Endothelial cell of umbilical vein (primary cell): ENCODE measurements around the gene CARMIL1. TPM values are rescaled to one million over a fixed set of nuclear protein-coding genes. Genes with fewer than 3 reads are reported as not detected.

ENCODE experiments used
- BruUV-seq: library from RNA; stranded (reverse); fragments of 400-500 nt; replicated peaks from 2 replicates; lab custom pipeline; 2021; lab: Mats Ljungman, UMichigan
- CTCF ChIA-PET: fragments of 300-600, 350-600 bp; sonication (Branson Sonifier 250); formaldehyde crosslinking; loops from one replicate; lab custom pipeline; 2021; ENCODE audit warnings: antibody characterized with exemption, inconsistent platforms; lab: Charles Lee
- POLR2A ChIA-PET: fragments of 300-600, 350-600 bp; sonication (Branson Sonifier 250); formaldehyde crosslinking; loops from one replicate; lab custom pipeline; 2021; ENCODE audit warnings: antibody characterized with exemption, inconsistent platforms; lab: Charles Lee
- DNase-seq: peaks from one replicate; pipeline ENCODE4 v3.0.0-alpha.2; 2011; ENCODE audit warnings: low read depth, low spot score
- FAIRE-seq: peaks from 2 replicates; lab custom pipeline; 2011; peaks lifted over from hg19 to GRCh38; lab: Jason Lieb, UNC
- H2AFZ ChIP-seq: 2 replicates; pipeline ENCODE4 v1.6.0; 2012; ENCODE audit warnings: low read depth, low read length, control low read depth, inconsistent platforms
- H3K27ac ChIP-seq: 2 replicates; pipeline ENCODE4 v1.5.1; 2011; ENCODE audit warnings: low read depth, mild to moderate bottlenecking, control low read depth, low read length, moderate library complexity; ENCODE audit not compliant: insufficient read depth
- H3K27me3 ChIP-seq, 2 experiments: 2 replicates each; pipeline versions ENCODE4 v1.6.0 to v1.6.1; 2011; ENCODE audit warnings: low read length in 2 of 2, mixed read lengths in 1 of 2; ENCODE audit not compliant: control insufficient read depth in 2 of 2, insufficient read depth in 2 of 2
- H3K36me3 ChIP-seq, 2 experiments: 2 replicates in 1 of 2; 3 replicates in 1 of 2; pipeline ENCODE4 v1.5.1; 2011; ENCODE audit warnings: low read length in 2 of 2, mild to moderate bottlenecking in 1 of 2, moderate library complexity in 1 of 2; ENCODE audit not compliant: control insufficient read depth in 2 of 2, insufficient read depth in 2 of 2; ENCODE audit errors: extremely low read depth in 1 of 2
- H3K4me1 ChIP-seq: 3 replicates; pipeline ENCODE4 v1.5.1; 2011; ENCODE audit warnings: mild to moderate bottlenecking, low read length; ENCODE audit not compliant: control insufficient read depth, insufficient read depth; ENCODE audit errors: extremely low read depth
- H3K4me2 ChIP-seq: 2 replicates; pipeline ENCODE4 v1.6.1; 2011; ENCODE audit warnings: low read length, control low read depth, mixed read lengths; ENCODE audit not compliant: insufficient read depth
- H3K4me3 ChIP-seq, 3 experiments: fragments of 200-600 bp in 1 of 3; sonication (generic), shearing (Covaris generic) in 1 of 3; replicated peaks in 1 of 3; 2 replicates each; pipeline ENCODE4 v1.5.1; 2011 to 2016; ENCODE audit warnings: control low read depth in 3 of 3, low read length in 3 of 3, mild to moderate bottlenecking in 2 of 3, inconsistent platforms in 1 of 3, low read depth in 1 of 3, moderate library complexity in 1 of 3; ENCODE audit not compliant: insufficient read depth in 1 of 3
- H3K79me2 ChIP-seq: 2 replicates; pipeline ENCODE4 v1.6.0; 2012; ENCODE audit warnings: low read length, inconsistent platforms; ENCODE audit not compliant: control insufficient read depth, insufficient read depth
- H3K9ac ChIP-seq: replicated peaks from 2 replicates; pipeline ENCODE3; 2011; ENCODE audit warnings: low read length, control low read depth; ENCODE audit not compliant: insufficient read depth; ENCODE audit errors: extremely low read depth
- H3K9me1 ChIP-seq: replicated peaks from 3 replicates; pipeline ENCODE4 v1.6.0; 2011; ENCODE audit warnings: mild to moderate bottlenecking, low read length; ENCODE audit not compliant: control insufficient read depth, insufficient read depth; ENCODE audit errors: extremely low read depth
- H3K9me3 ChIP-seq: replicated peaks from 2 replicates; pipeline ENCODE4 v1.5.1; 2012; ENCODE audit warnings: low read length, inconsistent platforms; ENCODE audit not compliant: control insufficient read depth, insufficient read depth
- H4K20me1 ChIP-seq: replicated peaks from 2 replicates; pipeline ENCODE3; 2011; ENCODE audit warnings: mild to moderate bottlenecking, low read length; ENCODE audit not compliant: control insufficient read depth, insufficient read depth; ENCODE audit errors: extremely low read depth
- CTCF ChIP-seq, 2 donors: IDR thresholded peaks; 1 replicate in 1 of 2; 2 replicates in 1 of 2; pipeline ENCODE4 v1.5.1; 2011; ENCODE audit warnings: low read length in 2 of 2, mild to moderate bottlenecking in 2 of 2, moderate library complexity in 2 of 2, control low read depth in 1 of 2, inconsistent platforms in 1 of 2, low read depth in 1 of 2; ENCODE audit not compliant: insufficient read depth in 1 of 2; ENCODE audit errors: extremely low read depth in 1 of 2
- EZH2 ChIP-seq: IDR thresholded peaks from 2 replicates; pipeline ENCODE4 v1.6.1; 2012; ENCODE audit warnings: borderline replicate concordance, low read depth, mild to moderate bottlenecking, moderate library complexity, low read length, inconsistent platforms; ENCODE audit not compliant: severe bottlenecking
- FOS ChIP-seq: IDR thresholded peaks from 2 replicates; pipeline ENCODE4 v1.6.1; 2011; ENCODE audit warnings: mild to moderate bottlenecking, low read length, moderate library complexity, borderline replicate concordance; ENCODE audit not compliant: insufficient read depth
- GATA2 ChIP-seq: IDR thresholded peaks from 2 replicates; pipeline ENCODE4 v1.7.0; 2011; ENCODE audit warnings: low read depth, mild to moderate bottlenecking, moderate library complexity, mixed read lengths, low read length; ENCODE audit not compliant: insufficient read length, insufficient read depth
- JUN ChIP-seq: IDR thresholded peaks from 2 replicates; pipeline ENCODE4 v1.6.1; 2011; ENCODE audit warnings: borderline replicate concordance, low read depth; ENCODE audit not compliant: insufficient read length, insufficient read depth
- MAX ChIP-seq: IDR thresholded peaks from 2 replicates; pipeline ENCODE4 v1.6.1; 2011; ENCODE audit not compliant: insufficient read depth, insufficient read length
- MYC ChIP-seq: IDR thresholded peaks from one replicate; pipeline ENCODE4 v1.6.1; 2011; ENCODE audit warnings: mild to moderate bottlenecking, low read depth, low read length
- POLR2A ChIP-seq: IDR thresholded peaks from 2 replicates; pipeline ENCODE4 v1.6.1; 2012; ENCODE audit warnings: low read depth, mild to moderate bottlenecking, control low read depth, low read length
- POLR2AphosphoS5 ChIP-seq: IDR thresholded peaks from 2 replicates; pipeline ENCODE4 v1.6.1; 2012; ENCODE audit warnings: low read depth, mild to moderate bottlenecking, control low read depth, low read length, moderate library complexity; ENCODE audit not compliant: insufficient read depth
- dilution Hi-C: fragments of 300-500 bp; cut with MboI; formaldehyde crosslinking; loops from one replicate; pipeline ENCODE4 v1.15.0; 2019; ENCODE audit warnings: low sequenced_read_pairs; ENCODE audit not compliant: extremely low pct_ligation_motif_present
- intact Hi-C: fragments of 100-400 bp; cut with micrococcal nuclease; formaldehyde crosslinking; loops from one replicate; pipeline ENCODE4 v1.10.0; 2022
- polyA plus RNA-seq, 4 experiments: library from polyadenylated mRNA; depleted of rRNA in 3 of 4; stranded (reverse) in 3 of 4; unstranded in 1 of 4; fragments of >200 nt; gene quantifications; 2 replicates each; pipeline versions ENCODE4 v1.2.1 to v1.2.3, GENCODE V29; 2011 to 2012; ENCODE audit warnings: missing spikeins in 1 of 4
- total RNA-seq: library from RNA; stranded (reverse); gene quantifications from 2 replicates; pipeline ENCODE4 v1.2.3, GENCODE V29; 2021

The CARMIL1 gene
- total and polyA plus RNA-seq, 2 donors (not counting 3 experiments of a cell fraction or from before 2014, with no cell fraction given): 1.3 to 8.7 TPM

GRCh38 chr6:25454136-25454535 is 175.0 kb downstream of the CARMIL1 start:
- TF ChIP-seq EZH2 (no peak), CTCF (IDR thresholded peaks at IDR 0.05; ENCODE audit: extremely low read depth in 1 of 2, insufficient read depth in 1 of 2, low read depth in 1 of 2, low read length in 2 of 2) (no peak), JUN (no peak), GATA2 (no peak), MAX (no peak), POLR2A (no peak), POLR2AphosphoS5 (no peak), MYC (no peak), FOS (no peak)
- H3K79me2 ChIP-seq: no peaks in the 10 kb centered on the region
- ChIA-PET CTCF (interaction anchor here (1.0 to 1.4 kb wide), 2 partner anchors 20 to 36 kb away, joined by 3 to 5 read pairs; no protein-coding TSS in a partner anchor), POLR2A (no interaction called here)
- FAIRE-seq (no peak), DNase-seq (no peak)
- H3K9me3 ChIP-seq: no peaks in the 10 kb centered on the region
- no peaks in the 10 kb centered on the region for H3K27me3 ChIP-seq
- H4K20me1 ChIP-seq: no peaks in the 10 kb centered on the region
- no peaks in the 10 kb centered on the region for H3K36me3 ChIP-seq
- H2AFZ ChIP-seq: no peak overlapping the region
- no TSS peak for BruUV-seq
- H3K27ac ChIP-seq: no peak overlapping the region
- H3K9me1 ChIP-seq: no peaks in the 10 kb centered on the region
- H3K9ac ChIP-seq: no peak overlapping the region
- H3K4me1 ChIP-seq: no peaks in the 10 kb centered on the region
- no peak overlapping the region for H3K4me2 ChIP-seq
- no peak overlapping the region for H3K4me3 ChIP-seq
- intact Hi-C loops: no loop called here
- dilution Hi-C loops: no loop called here
